Fibroblast of lung (primary cell): ENCODE results near the gene SUPT16H. TPM values are rescaled to one million over a fixed set of nuclear protein-coding genes. Genes with fewer than 3 reads are reported as not detected.

ENCODE experiments used
- DNase-seq, 2 donors: peaks; one replicate each; pipeline versions ENCODE4 v3.0.0 to v3.0.0-alpha.2; 2010; ENCODE audit warnings: low read depth in 2 of 2
- H2AFZ ChIP-seq: 2 replicates; pipeline ENCODE4 v1.5.1; 2012; ENCODE audit warnings: low read length, control low read depth, inconsistent platforms
- H3K27ac ChIP-seq: 2 replicates; pipeline ENCODE4 v1.5.1; 2011; ENCODE audit warnings: low read length, control low read depth; ENCODE audit not compliant: insufficient read depth
- H3K27me3 ChIP-seq: 2 replicates; pipeline ENCODE4 v1.5.1; 2011; ENCODE audit warnings: mild to moderate bottlenecking, low read length; ENCODE audit not compliant: control insufficient read depth, insufficient read depth
- H3K36me3 ChIP-seq: 2 replicates; pipeline ENCODE4 v1.5.1; 2011; ENCODE audit warnings: low read length; ENCODE audit not compliant: control insufficient read depth, insufficient read depth
- H3K4me1 ChIP-seq: 2 replicates; pipeline ENCODE4 v1.5.1; 2011; ENCODE audit warnings: low read length; ENCODE audit not compliant: control insufficient read depth, insufficient read depth; ENCODE audit errors: extremely low read depth
- H3K4me2 ChIP-seq: 2 replicates; pipeline ENCODE4 v1.5.1; 2011; ENCODE audit warnings: low read length, control low read depth; ENCODE audit not compliant: insufficient read depth; ENCODE audit errors: extremely low read depth
- H3K4me3 ChIP-seq, 4 experiments: fragments of 200-600 bp in 1 of 4; sonication (generic) in 1 of 4; replicated peaks in 1 of 4; 2 replicates each; pipeline ENCODE4 v1.5.1; 2011 to 2016; ENCODE audit warnings: low read length in 4 of 4, low read depth in 3 of 4, mild to moderate bottlenecking in 3 of 4, control low read depth in 2 of 4, inconsistent platforms in 1 of 4, mixed read lengths in 1 of 4; ENCODE audit not compliant: insufficient read depth in 1 of 4; ENCODE audit errors: control extremely low read depth in 1 of 4
- H3K79me2 ChIP-seq: 2 replicates; pipeline ENCODE4 v1.5.1; 2012; ENCODE audit warnings: mild to moderate bottlenecking, low read length, inconsistent platforms; ENCODE audit not compliant: control insufficient read depth, insufficient read depth
- H3K9ac ChIP-seq: 2 replicates; pipeline ENCODE4 v1.5.1; 2011; ENCODE audit warnings: mild to moderate bottlenecking, low read length, control low read depth; ENCODE audit not compliant: insufficient read depth
- H3K9me3 ChIP-seq: 2 replicates; pipeline ENCODE4 v1.5.1; 2012; ENCODE audit warnings: low read depth, low read length; ENCODE audit not compliant: control insufficient read depth, insufficient read depth
- H4K20me1 ChIP-seq: 2 replicates; pipeline ENCODE4 v1.5.1; 2011; ENCODE audit warnings: low read length; ENCODE audit not compliant: control insufficient read depth, insufficient read depth; ENCODE audit errors: extremely low read depth
- EZH2 ChIP-seq: IDR thresholded peaks from 2 replicates; pipeline ENCODE4 v1.5.1; 2012; ENCODE audit warnings: low read length, control low read depth, mild to moderate bottlenecking; ENCODE audit errors: missing control alignments
- polyA plus RNA-seq, 2 donors: library from polyadenylated mRNA; depleted of rRNA in 1 of 2; stranded (reverse) in 1 of 2; unstranded in 1 of 2; fragments of >200 nt; gene quantifications; 2 replicates each; pipeline ENCODE4 v1.2.1, GENCODE V29; 2011 to 2012; ENCODE audit warnings: missing spikeins in 1 of 2
- total RNA-seq: library from RNA; depleted of rRNA; stranded (reverse); fragments of >200 nt; gene quantifications from 2 replicates; pipeline ENCODE4 v1.2.1, GENCODE V29; 2014
- TF ChIP-seq, protein P1 (sequence below), 2 donors: IDR thresholded peaks in 1 of 2; conservative IDR thresholded peaks in 1 of 2; 1 replicate in 1 of 2; 2 replicates in 1 of 2; pipeline ENCODE4 v1.5.1; 2011 to 2012; ENCODE audit warnings: low read length in 2 of 2, control low read depth in 1 of 2, inconsistent platforms in 1 of 2, low read depth in 1 of 2, mild to moderate bottlenecking in 1 of 2

Gene SUPT16H
- total and polyA plus RNA-seq, 2 donors (not counting 1 experiment from before 2014, with no cell fraction given), result 58.7 to 66.1 TPM

DNA sequence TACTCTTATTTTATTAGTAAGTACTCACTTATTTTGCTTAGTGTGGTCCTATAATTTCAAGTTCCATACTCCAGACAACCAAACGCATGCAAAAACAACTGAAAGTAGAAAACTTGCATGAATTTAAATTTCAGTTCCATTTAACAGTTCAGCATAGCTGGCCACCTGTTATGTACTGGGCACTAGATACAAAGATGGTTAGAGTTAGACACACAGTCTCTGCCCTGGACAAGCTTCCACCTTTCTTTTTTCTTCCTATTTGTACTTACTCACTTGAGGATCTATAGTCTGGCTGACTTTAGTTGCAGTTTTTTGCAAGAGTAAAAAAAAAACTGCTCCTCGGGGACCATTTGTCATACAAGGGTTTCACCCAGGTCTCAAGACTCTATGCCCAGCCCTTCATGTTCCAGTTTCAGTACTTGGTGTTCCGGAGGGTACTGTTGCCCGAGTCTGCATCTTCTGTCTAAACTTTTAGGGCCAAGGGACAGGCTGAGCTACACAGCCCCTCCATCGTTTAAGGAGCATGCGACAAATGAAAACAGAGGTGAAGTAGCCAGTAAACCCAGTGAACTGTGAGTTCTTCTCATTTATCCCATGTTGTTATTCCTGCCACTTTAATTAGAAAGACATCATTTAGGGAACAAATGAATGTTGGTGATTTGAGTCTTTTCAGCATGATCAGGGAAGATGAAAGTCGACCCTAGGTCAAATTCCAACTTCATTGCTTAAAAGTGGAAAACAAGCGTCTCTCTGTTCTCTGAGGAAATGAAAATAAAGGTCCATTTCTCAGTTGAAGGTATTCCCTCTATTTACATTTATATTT, 81.6 kb downstream of the SUPT16H start:
- no peak for DNase-seq
- no peaks in the 10 kb centered on the region for H3K9me3 ChIP-seq

More for the DNA sequence above, 81.6 kb downstream of the SUPT16H start:
- TF ChIP-seq, protein P1, sequence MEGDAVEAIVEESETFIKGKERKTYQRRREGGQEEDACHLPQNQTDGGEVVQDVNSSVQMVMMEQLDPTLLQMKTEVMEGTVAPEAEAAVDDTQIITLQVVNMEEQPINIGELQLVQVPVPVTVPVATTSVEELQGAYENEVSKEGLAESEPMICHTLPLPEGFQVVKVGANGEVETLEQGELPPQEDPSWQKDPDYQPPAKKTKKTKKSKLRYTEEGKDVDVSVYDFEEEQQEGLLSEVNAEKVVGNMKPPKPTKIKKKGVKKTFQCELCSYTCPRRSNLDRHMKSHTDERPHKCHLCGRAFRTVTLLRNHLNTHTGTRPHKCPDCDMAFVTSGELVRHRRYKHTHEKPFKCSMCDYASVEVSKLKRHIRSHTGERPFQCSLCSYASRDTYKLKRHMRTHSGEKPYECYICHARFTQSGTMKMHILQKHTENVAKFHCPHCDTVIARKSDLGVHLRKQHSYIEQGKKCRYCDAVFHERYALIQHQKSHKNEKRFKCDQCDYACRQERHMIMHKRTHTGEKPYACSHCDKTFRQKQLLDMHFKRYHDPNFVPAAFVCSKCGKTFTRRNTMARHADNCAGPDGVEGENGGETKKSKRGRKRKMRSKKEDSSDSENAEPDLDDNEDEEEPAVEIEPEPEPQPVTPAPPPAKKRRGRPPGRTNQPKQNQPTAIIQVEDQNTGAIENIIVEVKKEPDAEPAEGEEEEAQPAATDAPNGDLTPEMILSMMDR (conservative IDR thresholded peaks at IDR 0.05 in 1 of 2, IDR thresholded peaks at IDR 0.05 in 1 of 2; ENCODE audit: low read depth in 1 of 2, low read length in 2 of 2), result no peak
- no peak for TF ChIP-seq EZH2
- no peak overlapping the region for H2AFZ ChIP-seq
- H3K4me2 ChIP-seq, result no peak overlapping the region
- no peaks in the 10 kb centered on the region for H3K79me2 ChIP-seq
- no peak overlapping the region for H3K4me3 ChIP-seq
- no peaks in the 10 kb centered on the region for H3K36me3 ChIP-seq
- no peak overlapping the region for H3K27ac ChIP-seq
- H3K27me3 ChIP-seq, result peaks cover 7% of the 10 kb centered on the region
- H3K9ac ChIP-seq, result no peak overlapping the region
- no peaks in the 10 kb centered on the region for H3K4me1 ChIP-seq
- H4K20me1 ChIP-seq, result no peaks in the 10 kb centered on the region

Other genes starting within 250 kb of the SUPT16H start
- not detected in 2 replicates for gene OR5AU1, start 228.0 kb downstream of the SUPT16H start, total RNA-seq
- gene OR5AU1, start 228.0 kb downstream of the SUPT16H start, polyA plus RNA-seq, result not detected in 2 replicates
- 671 and 885 TPM in 2 replicates for gene HNRNPC, start 114.6 kb downstream of the SUPT16H start, total RNA-seq
- gene HNRNPC, start 114.6 kb downstream of the SUPT16H start, polyA plus RNA-seq, result 543 and 766 TPM in 2 replicates
- under 0.01 TPM in 1 of 2 replicates, not detected in the other for gene RPGRIP1, start 103.9 kb downstream of the SUPT16H start, total RNA-seq
- gene RPGRIP1, start 103.9 kb downstream of the SUPT16H start, polyA plus RNA-seq, result 0.32 TPM in 1 of 2 replicates, not detected in the other
- 46.5 and 56.3 TPM in 2 replicates for gene CHD8, start 72.1 kb upstream of the SUPT16H start, total RNA-seq
- 11.1 and 19.3 TPM in 2 replicates for gene CHD8, start 72.1 kb upstream of the SUPT16H start, polyA plus RNA-seq
- 22.3 and 31.7 TPM in 2 replicates for gene RAB2B, start 92.9 kb upstream of the SUPT16H start, total RNA-seq
- 17.6 and 27.8 TPM in 2 replicates for gene RAB2B, start 92.9 kb upstream of the SUPT16H start, polyA plus RNA-seq
- gene TOX4, start 93.2 kb upstream of the SUPT16H start, total RNA-seq, result 19.8 and 30.6 TPM in 2 replicates
- 86.1 and 92.5 TPM in 2 replicates for gene TOX4, start 93.2 kb upstream of the SUPT16H start, polyA plus RNA-seq
- 54.4 and 59.9 TPM in 2 replicates for gene METTL3, start 127.3 kb upstream of the SUPT16H start, total RNA-seq
- gene METTL3, start 127.3 kb upstream of the SUPT16H start, polyA plus RNA-seq, result 39.2 and 44.0 TPM in 2 replicates
- gene SALL2, start 142.3 kb upstream of the SUPT16H start, total RNA-seq, result 3.1 and 3.5 TPM in 2 replicates
- gene SALL2, start 142.3 kb upstream of the SUPT16H start, polyA plus RNA-seq, result 3.9 and 6.1 TPM in 2 replicates
- not detected in 2 replicates for gene OR10G3, start 196.1 kb upstream of the SUPT16H start, total RNA-seq
- gene OR10G3, start 196.1 kb upstream of the SUPT16H start, polyA plus RNA-seq, result not detected in 2 replicates